T follicular helper cell (primary cell): ENCODE measurements around the gene EVL.
A peak's percentile ranks its signal among the peaks of the same experiment; 100 is the strongest.
"Not testable (repeated sequence)": the region's sequence is repeated elsewhere in the genome, so short reads cannot be mapped to it uniquely, and the experiment has no call there.

Experiments
- DNase-seq: peaks from one replicate; pipeline ENCODE4 v3.0.0-alpha.2; 2020; ENCODE audit warnings: low read depth
- total RNA-seq, 2 experiments: gene quantifications; one replicate each; lab custom pipeline; 2026; lab: John Stamatoyannopoulos, UW

Gene EVL, protein sequence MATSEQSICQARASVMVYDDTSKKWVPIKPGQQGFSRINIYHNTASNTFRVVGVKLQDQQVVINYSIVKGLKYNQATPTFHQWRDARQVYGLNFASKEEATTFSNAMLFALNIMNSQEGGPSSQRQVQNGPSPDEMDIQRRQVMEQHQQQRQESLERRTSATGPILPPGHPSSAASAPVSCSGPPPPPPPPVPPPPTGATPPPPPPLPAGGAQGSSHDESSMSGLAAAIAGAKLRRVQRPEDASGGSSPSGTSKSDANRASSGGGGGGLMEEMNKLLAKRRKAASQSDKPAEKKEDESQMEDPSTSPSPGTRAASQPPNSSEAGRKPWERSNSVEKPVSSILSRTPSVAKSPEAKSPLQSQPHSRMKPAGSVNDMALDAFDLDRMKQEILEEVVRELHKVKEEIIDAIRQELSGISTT
- total RNA-seq: 115 to 713 reads per million in 2 experiments

DNA sequence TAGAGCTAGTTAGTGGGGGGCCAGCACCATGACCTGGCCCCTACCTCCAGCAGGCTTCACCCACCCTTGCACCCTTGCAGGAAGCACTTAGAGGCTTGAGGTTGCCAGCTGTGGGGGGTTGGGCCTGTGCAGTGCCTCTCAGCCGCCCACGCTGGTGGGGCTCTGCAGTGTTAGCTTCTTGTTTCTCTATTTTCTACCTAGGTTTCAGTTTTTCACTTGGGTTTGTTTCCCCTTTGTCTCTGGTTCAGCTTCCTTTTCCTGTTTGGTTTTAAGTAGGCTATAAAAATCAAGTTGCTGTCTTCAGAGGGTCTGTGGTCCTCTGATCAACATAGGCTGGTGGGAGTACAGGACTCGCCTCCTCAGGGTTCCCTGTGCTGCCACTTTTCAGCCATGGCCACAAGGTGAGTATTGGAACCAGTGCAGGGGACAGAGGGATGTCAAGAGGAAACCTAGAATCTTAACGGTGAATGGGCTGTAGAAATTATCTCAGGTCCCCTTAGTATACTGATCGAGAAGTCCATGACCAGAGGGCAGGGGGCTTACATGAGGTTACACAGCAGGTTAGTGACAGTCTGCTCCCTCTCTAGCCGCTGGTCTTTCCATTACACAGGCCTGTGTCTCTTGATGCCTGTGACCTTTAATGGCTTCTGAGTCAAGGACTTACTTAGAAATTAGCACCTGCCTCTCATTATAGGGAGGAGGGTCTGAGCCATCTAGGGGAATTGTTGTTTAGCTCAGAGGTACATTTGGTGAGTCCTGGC, at the start of gene EVL:
Gene EVL, plus strand, starts transcription at position 312 of the 761 bp plus-strand sequence. Its CDS starts 79 bp downstream, at position 391.
- DNase-seq: peak; percentile 50

DNA sequence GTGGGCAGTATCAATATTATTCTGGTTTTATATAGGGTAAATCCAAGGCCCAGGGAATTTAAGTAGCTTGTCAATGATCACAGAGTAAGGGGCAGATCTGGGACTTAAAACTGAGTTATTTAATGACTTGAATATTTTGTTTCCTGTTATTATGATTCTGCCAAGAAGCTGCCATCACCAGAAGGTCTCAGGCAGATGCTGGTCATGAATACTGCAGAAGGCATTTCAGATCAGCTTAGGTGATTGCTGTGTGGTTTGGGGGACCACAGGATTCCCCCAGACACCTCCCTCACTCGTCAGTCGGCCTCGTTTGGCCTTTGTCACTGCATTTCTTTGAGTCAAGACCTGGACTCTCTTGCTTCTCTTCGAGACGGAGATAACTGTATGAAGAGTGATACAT, 47.7 kb upstream of the EVL start:
- no peak for DNase-seq

DNA sequence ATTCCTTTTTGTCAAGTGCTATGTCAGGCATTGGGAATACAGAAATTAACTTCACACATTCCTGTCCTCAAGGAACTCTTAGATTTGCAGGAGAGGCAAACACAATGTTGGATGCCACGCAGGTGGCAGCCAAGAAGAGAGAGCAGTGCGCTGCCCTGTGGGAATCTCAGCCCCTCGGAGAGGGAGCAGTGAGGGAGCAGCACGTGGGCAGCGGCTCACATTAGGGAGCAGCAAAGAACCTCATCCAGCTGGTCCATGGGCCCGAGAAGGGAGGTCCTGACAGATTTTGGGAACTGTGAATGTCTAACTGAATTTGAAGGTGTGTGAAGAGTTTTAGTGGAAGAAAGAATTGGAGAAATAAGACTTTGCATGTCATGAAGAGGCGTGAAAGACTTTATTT, 47.2 kb upstream of the EVL start:
- DNase-seq: no peak

DNA sequence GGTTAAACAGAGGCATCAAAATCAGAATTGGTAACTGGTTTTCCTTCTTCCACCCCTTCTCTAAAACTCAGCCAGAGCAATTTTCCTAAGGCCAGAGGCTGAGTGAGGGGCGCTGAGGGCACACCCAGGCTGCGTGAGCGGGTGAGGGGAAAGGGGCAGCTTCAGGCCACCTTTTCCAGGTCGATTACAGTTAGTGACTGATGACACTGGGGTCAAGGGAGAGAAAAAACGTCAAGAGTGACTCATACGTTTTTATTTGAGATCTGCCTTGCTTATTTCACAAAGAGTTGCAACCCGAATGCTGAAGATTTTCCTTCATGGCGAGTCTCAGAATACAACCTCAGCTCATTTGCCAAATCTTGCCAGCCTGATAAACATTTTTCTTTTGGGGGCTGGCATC, 46.7 kb upstream of the EVL start:
- no peak for DNase-seq

DNA sequence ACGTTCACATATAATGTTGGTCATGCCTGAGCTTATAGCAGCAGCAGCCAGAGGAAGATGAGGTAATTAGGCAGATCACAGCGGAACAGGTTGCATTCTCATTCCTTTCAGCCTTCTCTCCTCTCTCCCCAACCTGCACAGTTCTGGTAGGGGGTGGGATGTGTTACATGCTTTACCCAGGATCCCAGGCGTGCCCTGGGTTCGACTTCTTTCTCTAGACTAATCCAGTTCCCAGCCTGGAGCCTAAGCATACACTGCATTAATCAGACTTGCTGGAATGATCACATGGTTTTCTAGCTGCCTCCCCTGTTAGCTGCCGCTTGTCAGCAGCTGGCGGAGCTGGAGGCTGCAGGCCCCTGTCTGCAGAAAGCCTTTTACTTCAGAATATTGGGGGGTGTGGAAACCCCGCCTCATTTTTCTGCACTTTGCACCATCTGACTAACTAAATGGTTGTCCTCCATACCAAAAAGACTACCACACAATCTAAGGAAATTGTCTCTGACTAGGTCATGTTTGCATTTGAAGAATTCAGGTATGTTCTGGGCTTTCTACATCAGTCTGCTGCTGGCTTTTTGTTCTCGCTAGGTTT, 46.0 kb upstream of the EVL start:
- DNase-seq: no peak

DNA sequence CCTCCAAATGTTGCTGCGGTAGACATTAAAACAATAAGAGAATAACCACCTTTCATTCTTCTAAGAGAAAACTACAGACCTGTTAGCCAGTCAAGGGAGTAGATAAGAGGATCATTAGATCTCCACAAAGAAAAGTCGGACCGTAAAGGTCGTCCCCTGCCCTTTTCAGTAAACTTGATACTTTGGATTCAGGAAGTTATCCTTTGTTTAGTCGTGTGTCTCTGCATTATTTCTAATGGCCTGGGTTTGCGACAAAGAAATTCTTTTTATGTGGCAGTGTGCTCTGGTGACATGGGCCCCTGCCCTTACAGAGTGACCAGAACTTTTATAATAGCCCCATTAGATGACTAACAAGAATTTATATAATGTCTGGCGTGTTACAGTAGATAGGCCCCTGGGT, 44.6 kb upstream of the EVL start:
- no peak for DNase-seq

DNA sequence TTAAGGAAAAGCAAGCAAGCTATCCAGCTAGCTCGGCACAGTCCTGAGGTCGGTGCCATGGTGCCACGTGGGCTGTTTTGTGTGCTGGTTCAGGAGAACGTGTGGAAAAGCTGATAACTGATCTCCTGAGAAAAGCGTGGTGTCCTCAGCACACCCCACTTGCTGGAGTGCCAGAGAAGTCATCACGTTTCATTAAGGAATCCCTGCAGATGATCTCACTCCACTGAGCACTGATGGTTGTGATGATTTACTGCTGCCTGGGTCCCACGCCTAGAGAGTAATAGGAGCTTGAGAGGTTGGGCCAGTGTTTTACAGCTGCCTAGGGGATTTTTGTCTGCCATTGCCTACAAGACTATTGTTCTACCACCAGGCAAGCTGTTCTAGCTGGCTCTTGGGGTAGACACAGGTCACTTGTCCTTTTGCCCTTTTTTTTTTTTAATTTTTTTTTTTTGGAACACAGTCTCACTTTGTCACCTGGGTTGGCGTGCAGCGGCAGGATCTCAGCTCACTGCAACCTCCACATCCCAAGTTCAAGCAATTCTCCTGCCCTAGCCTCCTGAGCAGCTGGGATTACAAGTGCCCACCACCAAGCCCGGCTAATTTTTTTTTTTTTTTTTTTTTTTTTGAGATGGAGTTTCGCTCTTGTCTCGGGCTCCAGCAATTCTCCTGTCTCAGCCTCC, 42.3 kb upstream of the EVL start:
- no peak for DNase-seq

DNA sequence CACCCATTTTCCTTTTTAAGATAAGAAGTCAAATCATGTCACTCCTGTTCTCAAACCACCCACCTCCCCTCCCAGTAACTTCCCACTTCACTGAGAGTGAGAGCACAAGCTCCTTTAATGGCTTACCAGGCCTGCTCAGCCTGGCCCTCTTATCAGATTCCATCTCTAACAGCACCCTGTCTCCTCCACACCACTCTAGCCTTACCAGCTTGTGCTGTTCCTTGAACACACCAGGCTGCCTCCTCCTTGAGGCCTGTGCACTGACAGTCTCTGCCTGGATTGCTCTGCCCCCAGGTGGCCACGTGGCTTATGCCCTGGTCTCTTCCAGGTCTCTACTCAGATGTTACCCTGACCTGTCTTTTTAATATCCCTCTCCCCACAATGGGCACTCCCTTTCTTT, 40.1 kb upstream of the EVL start:
- no peak for DNase-seq

DNA sequence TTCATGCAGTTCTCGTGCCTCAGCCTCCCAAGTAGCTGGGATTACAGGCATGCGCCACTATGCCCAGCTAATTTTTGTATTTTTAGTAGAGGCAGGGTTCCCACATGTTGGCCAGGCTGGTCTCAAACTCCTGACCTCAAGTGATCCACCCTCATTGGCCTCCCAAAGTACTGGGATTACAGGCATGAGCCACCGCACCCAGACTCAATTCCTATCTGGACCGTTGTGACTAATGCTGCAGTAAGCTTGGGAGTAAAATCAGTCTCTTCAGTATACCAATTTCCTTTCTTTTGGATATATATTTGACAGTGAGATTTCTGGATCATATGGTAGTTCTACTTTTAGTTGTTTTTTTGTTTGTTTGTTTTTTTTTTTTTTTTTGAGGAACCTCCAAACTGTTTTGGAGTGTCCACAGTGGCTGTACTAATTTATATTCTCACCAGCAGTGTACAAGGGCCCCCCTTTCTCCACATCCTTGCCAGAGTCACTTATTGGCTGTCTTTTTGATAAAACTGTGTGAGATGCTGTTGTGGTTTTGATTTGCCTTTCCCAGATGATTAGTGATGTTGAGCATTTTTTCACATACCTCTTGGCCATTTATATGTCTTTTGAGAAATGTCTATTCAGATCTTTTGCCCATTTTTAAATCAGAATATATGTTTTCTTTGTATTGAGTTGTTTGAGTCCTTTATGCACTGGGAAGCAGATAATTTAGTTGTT, 37.3 kb upstream of the EVL start:
- no peak for DNase-seq

DNA sequence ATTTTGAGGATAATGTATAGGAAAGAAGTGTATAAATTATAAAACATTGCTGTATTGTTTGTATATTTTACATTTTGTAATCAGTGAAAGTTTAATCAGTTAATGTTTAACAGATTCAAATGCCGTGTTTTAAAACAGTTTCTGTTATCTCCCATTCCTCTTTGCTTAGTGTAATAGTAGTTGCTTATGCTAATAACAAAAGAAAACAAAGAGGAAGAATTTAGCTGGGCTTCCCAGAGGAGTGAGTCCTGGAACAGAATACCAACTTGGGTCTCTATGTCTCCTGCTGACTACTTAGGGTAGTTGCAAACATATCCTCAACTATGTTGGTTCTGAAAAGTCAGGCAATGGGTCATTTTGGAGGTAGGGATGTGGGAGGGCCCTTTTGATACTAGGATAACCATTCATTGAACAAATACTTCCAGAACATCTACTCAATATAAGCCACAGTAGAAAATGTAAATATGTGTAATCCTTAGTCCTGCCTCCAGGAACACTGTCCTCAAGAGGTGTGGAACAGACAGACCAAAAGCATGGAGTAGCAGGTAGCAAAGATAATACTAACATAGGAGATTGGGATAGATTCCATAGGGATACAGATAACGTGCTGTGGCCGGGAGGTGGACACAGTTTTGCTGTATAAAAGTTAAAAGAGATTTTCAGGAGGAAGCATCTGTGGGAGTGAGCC, 36.1 kb upstream of the EVL start:
- no peak for DNase-seq

DNA sequence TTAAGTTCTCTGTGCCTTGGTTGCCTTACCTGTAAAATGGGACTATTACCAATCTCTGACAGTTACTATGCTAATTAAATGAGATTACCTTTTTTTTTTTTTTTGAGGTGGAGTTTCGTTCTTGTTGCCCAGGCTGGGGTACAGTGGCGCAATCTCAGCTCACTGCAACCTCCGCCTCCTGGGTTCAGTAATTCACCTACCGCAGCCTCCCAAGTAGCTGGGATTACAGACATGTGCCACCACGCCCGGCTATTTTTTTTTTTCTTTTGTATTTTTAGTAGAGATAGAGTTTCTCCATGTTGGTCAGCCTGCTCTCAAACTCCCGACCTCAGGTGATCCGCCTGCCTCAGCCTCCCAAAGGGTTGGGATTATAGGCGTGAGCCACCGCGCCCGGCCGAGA, 35.2 kb upstream of the EVL start:
- not testable (repeated sequence) for DNase-seq

DNA sequence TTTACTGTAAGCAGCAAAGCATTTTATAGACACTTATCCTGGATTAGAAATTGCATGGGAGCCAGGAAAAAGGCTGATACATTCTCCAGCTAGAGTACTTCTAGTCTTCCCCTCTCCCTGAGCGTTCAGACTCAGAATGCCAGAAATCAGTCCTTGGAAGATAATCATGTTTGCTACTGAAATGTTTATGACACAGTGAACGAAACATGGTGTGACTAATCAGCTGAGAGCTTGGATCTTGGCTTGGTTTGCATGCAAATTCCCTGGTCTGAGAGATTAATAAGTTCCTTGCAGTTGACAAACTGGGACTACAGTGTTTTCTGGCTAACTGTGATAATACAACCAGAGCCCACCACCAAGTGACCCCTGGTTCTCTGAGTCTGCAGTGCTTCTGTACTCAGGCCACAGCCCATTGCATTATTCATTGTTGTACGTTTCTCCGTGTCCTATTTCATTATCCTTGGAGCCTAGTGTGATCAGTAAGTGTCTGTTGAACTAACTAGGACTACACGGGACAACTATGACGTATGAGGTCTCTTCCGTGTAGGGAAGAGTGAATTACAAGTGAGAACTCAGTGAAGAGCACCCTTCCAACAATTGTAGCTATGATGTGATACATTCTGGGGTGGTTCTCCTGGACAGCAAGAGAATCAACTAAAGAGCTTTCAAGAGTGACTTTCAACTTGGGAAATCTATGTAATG, 34.6 kb upstream of the EVL start:
- no peak for DNase-seq

DNA sequence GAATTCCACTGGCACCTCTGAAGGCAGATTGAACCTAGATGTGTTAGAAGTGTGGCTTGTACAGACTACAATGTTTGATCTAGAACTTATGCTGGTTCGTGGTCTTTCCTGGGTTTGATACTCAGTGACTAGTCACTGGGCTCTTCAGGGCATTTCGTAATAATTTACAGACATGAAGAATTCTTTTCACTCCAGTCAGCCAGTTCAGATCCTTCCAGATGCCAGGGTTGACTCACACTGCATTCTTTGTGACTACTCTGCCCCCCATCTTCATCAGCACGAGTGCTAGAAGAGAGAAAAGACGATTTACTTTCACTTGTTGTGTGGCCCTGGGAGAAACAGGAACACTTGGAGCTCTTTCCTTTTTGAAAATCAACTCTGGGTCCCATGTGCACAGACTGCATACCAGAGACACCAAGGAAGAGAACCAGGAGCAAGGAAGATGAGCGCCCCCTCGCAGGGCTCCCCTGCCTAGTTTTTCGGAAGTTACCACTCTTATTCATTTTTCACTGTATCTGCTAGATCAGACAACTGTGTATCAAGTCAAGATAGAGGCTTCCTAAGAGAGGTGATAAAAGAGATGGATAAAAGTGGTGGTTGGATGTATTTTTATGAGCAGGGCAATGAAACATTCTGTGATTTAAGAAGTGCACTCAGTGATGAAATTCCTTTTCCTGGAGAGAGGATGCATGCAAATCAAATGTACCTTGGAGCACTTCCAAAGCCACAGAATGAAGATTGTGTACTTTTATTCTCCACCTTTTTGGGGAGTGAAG, 33.5 kb upstream of the EVL start:
- DNase-seq: no peak

DNA sequence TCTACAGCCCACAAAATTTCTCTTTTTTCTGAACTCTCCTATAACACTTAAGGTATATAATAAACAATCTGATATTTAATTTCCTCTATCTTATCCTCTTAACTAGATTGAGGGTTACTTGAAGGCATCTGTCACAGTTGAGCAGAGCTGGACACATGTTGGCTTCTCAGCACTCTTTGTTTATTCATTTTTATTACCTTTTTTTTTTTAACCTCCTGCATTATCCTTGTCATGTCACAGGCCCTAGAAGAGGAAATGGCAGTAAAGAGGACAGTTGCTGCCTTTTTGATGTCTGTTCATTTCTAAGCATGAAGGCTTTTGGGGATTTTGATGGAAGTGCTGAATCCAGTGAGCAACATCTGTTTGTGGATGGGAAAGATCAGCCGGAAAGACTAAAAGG, 32.5 kb upstream of the EVL start:
- DNase-seq: no peak

DNA sequence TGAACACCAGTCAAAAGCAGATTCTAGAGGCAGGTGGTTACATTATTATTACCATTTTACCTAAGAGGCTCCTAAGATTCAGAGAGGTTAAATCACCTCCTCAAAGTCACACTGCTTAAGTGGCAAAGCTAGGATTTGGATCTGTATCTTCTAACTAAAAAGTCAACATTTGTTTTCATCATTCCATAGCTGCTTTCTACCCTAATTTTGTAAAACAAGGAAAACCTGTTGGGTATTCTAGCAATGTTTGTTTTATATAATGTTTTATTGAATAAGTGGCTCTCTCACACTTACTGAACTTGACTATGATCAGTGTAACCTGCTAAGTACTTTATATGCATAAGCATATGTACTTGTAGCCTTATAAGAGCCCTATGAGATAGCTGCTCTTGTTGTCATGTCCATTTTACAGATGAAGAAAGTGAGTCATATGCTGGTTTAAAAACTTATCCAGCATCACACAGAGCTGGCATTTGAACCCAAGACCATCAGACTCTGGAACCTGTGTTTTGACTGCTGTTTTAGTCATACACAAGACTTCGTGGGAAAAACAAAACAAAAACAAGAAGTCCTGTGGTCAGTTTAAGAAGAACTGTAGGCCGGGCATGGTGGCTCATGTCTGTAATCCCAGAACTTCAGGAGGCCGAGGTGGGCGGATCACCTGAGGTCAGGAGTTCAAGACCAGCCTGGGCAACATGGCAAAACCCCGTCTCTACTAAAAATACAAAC, 31.7 kb upstream of the EVL start:
- no peak for DNase-seq

DNA sequence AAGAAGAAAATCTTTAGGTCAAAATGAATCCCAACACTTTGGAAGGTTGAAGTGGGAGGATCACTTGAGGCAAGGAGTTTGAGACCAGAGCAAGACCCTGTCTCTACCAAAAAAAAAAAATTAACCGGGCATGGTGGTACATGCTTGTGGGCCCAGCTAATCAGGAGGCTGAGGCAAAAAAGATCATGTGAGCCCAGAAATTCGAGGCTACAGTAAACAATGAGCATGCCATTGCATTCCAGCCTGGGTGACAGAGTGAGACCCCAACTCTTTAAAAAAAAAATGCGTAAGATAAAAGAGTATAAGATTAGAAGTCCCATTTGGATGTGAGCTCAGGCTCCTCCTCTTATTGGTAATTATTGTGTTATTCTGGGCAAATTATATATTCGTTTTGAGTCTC, 30.8 kb upstream of the EVL start:
- no peak for DNase-seq

DNA sequence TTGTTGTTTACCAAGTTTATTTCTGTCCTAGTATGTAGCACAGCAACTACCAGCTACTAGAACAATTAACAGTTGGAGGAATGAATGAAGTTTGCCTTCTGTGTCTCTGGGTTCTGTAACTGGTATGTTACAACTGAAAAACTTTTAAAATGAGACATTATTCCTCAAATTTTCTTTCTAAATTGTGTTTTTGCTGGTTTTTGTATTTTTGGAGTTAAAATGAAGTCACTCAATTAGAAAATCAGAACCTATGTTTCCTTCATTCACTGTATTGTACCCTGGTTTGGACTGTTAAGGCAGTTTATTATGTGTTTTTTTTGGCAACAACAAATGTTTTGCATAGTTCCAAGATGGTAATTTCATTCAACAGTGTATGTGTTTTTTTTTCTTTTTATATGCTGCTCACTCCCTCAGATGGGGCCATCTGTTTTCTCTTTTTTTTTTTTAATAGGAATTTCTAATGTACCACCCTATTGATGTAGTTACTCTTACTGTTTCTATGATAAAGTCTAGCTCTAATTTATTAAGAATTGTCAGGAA, 30.2 kb upstream of the EVL start:
- no peak for DNase-seq

DNA sequence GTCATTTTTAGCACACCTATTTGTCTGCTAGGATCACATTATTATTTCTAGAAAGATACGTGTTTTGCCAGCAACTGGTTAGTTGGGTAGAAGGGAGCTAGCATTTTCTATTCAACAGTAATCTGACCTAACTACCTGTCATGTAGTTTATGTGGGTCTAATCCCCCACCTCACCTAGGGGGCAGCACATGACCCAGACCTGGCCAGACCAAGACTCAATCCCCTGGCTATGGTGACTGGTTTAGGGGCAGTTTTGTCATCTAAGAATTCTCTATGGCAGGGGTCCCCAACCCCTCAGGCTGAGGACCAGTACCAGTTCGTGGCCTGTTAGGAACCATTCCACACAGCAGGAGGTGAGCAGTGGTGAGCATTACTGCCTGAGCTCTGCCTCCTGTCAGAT, 29.5 kb upstream of the EVL start:
- DNase-seq: no peak

DNA sequence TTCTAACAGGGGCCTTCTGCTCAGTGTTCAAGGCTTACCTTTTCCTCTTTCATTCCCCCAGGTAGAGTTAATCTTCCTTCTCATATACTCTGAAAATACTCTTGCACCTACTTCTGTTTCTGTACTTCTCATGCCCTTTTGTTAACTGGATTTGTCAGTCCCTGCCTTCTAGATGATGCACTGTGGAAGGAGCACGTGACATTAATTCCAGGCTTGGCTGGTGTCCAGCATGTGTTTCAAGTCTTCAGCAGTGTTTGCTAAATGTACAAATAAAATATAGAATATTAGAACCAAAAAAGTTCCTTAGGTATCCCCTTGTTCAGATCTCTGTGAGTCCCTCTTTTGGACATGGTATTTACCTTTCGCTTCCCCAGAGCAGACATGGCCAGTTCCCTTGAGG, 27.9 kb upstream of the EVL start:
- DNase-seq: no peak
